Neuronal stem cell (in vitro differentiated cells): Measurements from ENCODE around the gene SLC22A1.
"Not testable (repeated sequence)": the region's sequence is repeated elsewhere in the genome, so short reads cannot be mapped to it uniquely, and the experiment has no call there.

Source experiments
- DNase-seq: peaks from one replicate; pipeline ENCODE4 v3.0.0-alpha.2; 2013; ENCODE audit warnings: low spot score
- H2AFZ ChIP-seq: one replicate; pipeline ENCODE4 v1.6.1; 2013; ENCODE audit warnings: mild to moderate bottlenecking, low read length, inconsistent platforms
- H2AK5ac ChIP-seq: 2 replicates; pipeline ENCODE4 v1.6.1; 2013; ENCODE audit warnings: low read depth, mild to moderate bottlenecking, inconsistent platforms, low read length, moderate library complexity, mixed read lengths
- H2BK120ac ChIP-seq: 2 replicates; pipeline ENCODE4 v1.6.1; 2013; ENCODE audit warnings: low read depth, mild to moderate bottlenecking, inconsistent platforms, low read length, moderate library complexity, mixed read lengths
- H2BK12ac ChIP-seq: one replicate; pipeline ENCODE4 v1.6.1; 2013; ENCODE audit warnings: low read length, inconsistent platforms
- H2BK15ac ChIP-seq: 2 replicates; pipeline ENCODE4 v1.6.1; 2013; ENCODE audit warnings: mild to moderate bottlenecking, low read length, inconsistent platforms, mixed read lengths
- H2BK5ac ChIP-seq: one replicate; pipeline ENCODE4 v1.6.1; 2013; ENCODE audit warnings: inconsistent platforms, mild to moderate bottlenecking, low read length, moderate library complexity
- H3K14ac ChIP-seq: one replicate; pipeline ENCODE4 v1.6.1; 2013; ENCODE audit warnings: low read length, inconsistent platforms
- H3K18ac ChIP-seq: 2 replicates; pipeline ENCODE4 v1.6.1; 2013; ENCODE audit warnings: low read length, inconsistent platforms
- H3K23ac ChIP-seq: 2 replicates; pipeline ENCODE4 v1.6.1; 2013; ENCODE audit warnings: low read depth, mild to moderate bottlenecking, mixed read lengths, low read length, inconsistent platforms; ENCODE audit not compliant: poor library complexity
- H3K27ac ChIP-seq: replicated peaks from 3 replicates; pipeline ENCODE4 v1.5.1; 2013; ENCODE audit warnings: low read length, inconsistent platforms
- H3K27me3 ChIP-seq, 3 experiments: 2 replicates each; pipeline ENCODE4 v1.6.1; 2013; ENCODE audit warnings: low read length in 3 of 3, mild to moderate bottlenecking in 2 of 3, inconsistent platforms in 1 of 3, low read depth in 1 of 3, mixed read lengths in 1 of 3, moderate library complexity in 1 of 3; ENCODE audit not compliant: control insufficient read depth in 3 of 3, insufficient read depth in 3 of 3
- H3K36me3 ChIP-seq, 2 donors: replicated peaks in 1 of 2; 2 replicates each; pipeline ENCODE4 v1.6.1; 2013; ENCODE audit warnings: low read length in 2 of 2; ENCODE audit not compliant: control insufficient read depth in 2 of 2, insufficient read depth in 2 of 2
- H3K4ac ChIP-seq: 2 replicates; pipeline ENCODE4 v1.6.1; 2013; ENCODE audit warnings: inconsistent platforms, mild to moderate bottlenecking, low read length, moderate library complexity
- H3K4me1 ChIP-seq, 2 donors: 1 replicate in 1 of 2; 2 replicates in 1 of 2; pipeline ENCODE4 v1.6.1; 2013; ENCODE audit warnings: low read length in 2 of 2, low read depth in 1 of 2; ENCODE audit not compliant: control insufficient read depth in 2 of 2, insufficient read depth in 1 of 2
- H3K4me2 ChIP-seq: one replicate; pipeline ENCODE4 v1.6.1; 2013; ENCODE audit warnings: mild to moderate bottlenecking, low read length, inconsistent platforms; ENCODE audit not compliant: insufficient read depth, poor library complexity, severe bottlenecking
- H3K4me3 ChIP-seq, 2 donors: 2 replicates each; pipeline ENCODE4 v1.5.1; 2013; ENCODE audit warnings: low read length in 2 of 2, mild to moderate bottlenecking in 2 of 2, inconsistent platforms in 1 of 2, moderate library complexity in 1 of 2
- H3K79me1 ChIP-seq: one replicate; pipeline ENCODE4 v1.6.1; 2013; ENCODE audit warnings: low read depth, mild to moderate bottlenecking, inconsistent platforms, low read length, moderate library complexity
- H3K9ac ChIP-seq: one replicate; pipeline ENCODE4 v1.6.1; 2013; ENCODE audit warnings: mild to moderate bottlenecking, low read depth, low read length, inconsistent platforms; ENCODE audit not compliant: poor library complexity
- H3K9me3 ChIP-seq, 2 donors: replicated peaks in 1 of 2; 2 replicates each; pipeline versions ENCODE3 to v1.6.1; 2013; ENCODE audit warnings: low read length in 2 of 2, mild to moderate bottlenecking in 2 of 2, inconsistent platforms in 1 of 2, low read depth in 1 of 2, mixed read lengths in 1 of 2, moderate library complexity in 1 of 2; ENCODE audit not compliant: control insufficient read depth in 2 of 2, insufficient read depth in 1 of 2
- H4K8ac ChIP-seq: one replicate; pipeline ENCODE4 v1.6.1; 2013; ENCODE audit warnings: low read depth, mild to moderate bottlenecking, inconsistent platforms, low read length, moderate library complexity
- H4K91ac ChIP-seq: one replicate; pipeline ENCODE4 v1.6.1; 2013; ENCODE audit warnings: low read length, low read depth, mild to moderate bottlenecking, inconsistent platforms; ENCODE audit not compliant: poor library complexity
- WGBS, 2 donors: extraction: QIAGEN DNeasy Blood & Tissue Kit; methylation state at CpG; one replicate each; pipeline ENCODE4 v1.1.7; 2013; ENCODE audit warnings: missing lambda C conversion rate in 2 of 2, mixed read lengths in 1 of 2; ENCODE audit not compliant: insufficient read length in 2 of 2, insufficient replicate concordance in 1 of 2; ENCODE audit errors: extremely low coverage in 2 of 2; 5-methylcytosine and 5-hydroxymethylcytosine counted together

Gene SLC22A1

GRCh38 chr6:160162030-160162566, 40.5 kb downstream of the SLC22A1 start:
- no CpG with 5 or more reads among the region's 5 CpGs for WGBS, 2 donors
- Histone ChIP-seq H3K4me3 (no peak overlapping the region), H2AK5ac (no peak overlapping the region), H4K8ac (no peak overlapping the region), H3K36me3 (no peaks in the 10 kb centered on the region), H2BK12ac (no peak overlapping the region), H2BK120ac (no peak overlapping the region), H3K9me3 (no peaks in the 10 kb centered on the region), H3K9ac (no peak overlapping the region), H3K4me2 (no peak overlapping the region), H3K4ac (no peak overlapping the region), H3K27me3 (no peaks in the 10 kb centered on the region), H4K91ac (no peak overlapping the region), H3K79me1 (no peaks in the 10 kb centered on the region), H2BK15ac (no peak overlapping the region), H2AFZ (no peak overlapping the region), H3K23ac (no peak overlapping the region), H2BK5ac (no peak overlapping the region), H3K18ac (peak overlapping the region; percentile 11), H3K27ac (no peak overlapping the region), H3K4me1 (peaks cover 6 to 8% of the 10 kb centered on the region in 2 donors), H3K14ac (no peak overlapping the region)
- no peak for DNase-seq

- Histone ChIP-seq H2AFZ (no peak overlapping the region), H3K23ac (no peak overlapping the region), H3K27me3 (no peaks in the 10 kb centered on the region), H3K14ac (no peak overlapping the region), H3K18ac (no peak overlapping the region), H3K4ac (no peak overlapping the region), H3K36me3 (no peaks in the 10 kb centered on the region), H3K27ac (no peak overlapping the region), H2BK15ac (no peak overlapping the region), H3K79me1 (no peaks in the 10 kb centered on the region), H4K8ac (no peak overlapping the region), H2BK120ac (no peak overlapping the region), H2AK5ac (no peak overlapping the region), H3K4me1 (peaks cover 11 to 12% of the 10 kb centered on the region in 2 donors), H3K9ac (no peak overlapping the region), H2BK5ac (no peak overlapping the region), H3K4me3 (no peak overlapping the region), H4K91ac (no peak overlapping the region), H3K4me2 (no peak overlapping the region), H3K9me3 (no peaks in the 10 kb centered on the region), H2BK12ac (no peak overlapping the region)
- no peak for DNase-seq
- WGBS, 2 donors = no CpG with 5 or more reads among the region's 8 CpGs
Observed at GRCh38 chr6:160163425-160163824, 41.8 kb downstream of the SLC22A1 start.

DNA sequence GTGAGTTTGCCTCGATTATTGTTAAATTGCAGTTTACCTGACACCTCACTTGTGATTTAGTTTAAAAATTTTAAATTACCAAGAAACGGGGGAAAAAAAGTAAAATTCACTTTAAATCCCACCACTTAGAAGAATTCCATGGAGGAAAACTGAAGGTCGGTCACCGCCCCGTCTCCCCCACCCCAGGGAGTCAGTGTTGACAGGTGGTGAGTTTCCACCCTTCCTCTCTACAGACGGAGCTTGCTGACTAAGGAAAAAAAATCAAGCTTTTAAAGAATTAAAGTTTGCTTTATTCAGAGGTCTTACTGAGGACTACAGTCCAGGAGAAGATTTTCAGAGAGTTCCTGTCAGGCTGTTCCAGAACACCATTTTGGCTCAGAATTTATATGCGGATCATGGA, 42.3 kb downstream of the SLC22A1 start:
- Histone ChIP-seq H3K14ac (no peak overlapping the region), H3K18ac (no peak overlapping the region), H2BK15ac (no peak overlapping the region), H3K79me1 (no peaks in the 10 kb centered on the region), H3K27me3 (no peaks in the 10 kb centered on the region), H3K4me2 (no peak overlapping the region), H2BK5ac (no peak overlapping the region), H3K4me1 (peaks cover 11 to 12% of the 10 kb centered on the region in 2 donors), H3K9me3 (no peaks in the 10 kb centered on the region), H3K4ac (no peak overlapping the region), H3K4me3 (no peak overlapping the region), H2BK120ac (no peak overlapping the region), H2BK12ac (no peak overlapping the region), H2AFZ (no peak overlapping the region), H3K36me3 (no peaks in the 10 kb centered on the region), H2AK5ac (no peak overlapping the region), H4K91ac (no peak overlapping the region), H3K23ac (no peak overlapping the region), H4K8ac (no peak overlapping the region), H3K27ac (no peak overlapping the region), H3K9ac (no peak overlapping the region)
- DNase-seq = no peak
- WGBS, 2 donors = no CpG with 5 or more reads among the region's 7 CpGs

DNA sequence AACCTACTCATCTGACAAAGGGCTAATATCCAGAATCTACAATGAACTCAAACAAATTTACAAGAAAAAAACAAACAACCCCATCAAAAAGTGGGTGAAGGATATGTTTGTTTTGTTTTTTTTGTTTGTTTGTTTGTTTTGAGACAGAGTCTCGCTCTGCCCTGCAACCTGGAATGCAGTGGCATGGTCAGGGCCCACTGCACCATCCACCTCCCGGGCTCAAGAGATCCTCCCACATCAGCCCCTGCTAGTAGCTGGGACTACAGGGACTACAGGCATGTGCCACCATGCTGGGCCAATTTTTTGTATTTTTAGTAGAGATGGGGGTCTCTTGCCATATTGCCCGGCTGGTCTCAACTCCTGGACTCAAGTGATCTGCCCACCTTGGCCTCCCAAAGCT, 44.3 kb downstream of the SLC22A1 start:
- H3K27me3 ChIP-seq, H3K4ac ChIP-seq, H3K4me3 ChIP-seq, H2AK5ac ChIP-seq, H2BK12ac ChIP-seq, H2BK5ac ChIP-seq, H3K23ac ChIP-seq, H2BK120ac ChIP-seq, H4K91ac ChIP-seq, H3K4me2 ChIP-seq, H2BK15ac ChIP-seq, H3K79me1 ChIP-seq, DNase-seq, H3K36me3 ChIP-seq, H2AFZ ChIP-seq, H3K18ac ChIP-seq, H3K9ac ChIP-seq, H4K8ac ChIP-seq, H3K27ac ChIP-seq, H3K9me3 ChIP-seq, H3K14ac ChIP-seq: not testable (repeated sequence)
- WGBS, 2 donors = no CpG with 5 or more reads among the region's 3 CpGs
- H3K4me1 ChIP-seq = peaks cover 6 to 12% of the 10 kb centered on the region in 2 donors
